Heart right ventricle (tissue), 16 donors: Measurements from ENCODE around the gene SLC25A38. TPM values are rescaled to one million over a fixed set of nuclear protein-coding genes. Genes with fewer than 3 reads are reported as not detected.
A peak's percentile ranks its signal among the peaks of the same experiment; 100 is the strongest.

ENCODE experiments used
- ATAC-seq, 8 donors: fragments of 200-7000 bp; cut with Tn5 transposase; one replicate each; pipeline ENCODE4 v1.9.1; 2020; ENCODE audit warnings: mild to moderate bottlenecking in 8 of 8, moderate library complexity in 8 of 8, moderate number of reproducible peaks in 1 of 8
- DNase-seq, 2 donors: peaks; one replicate each; pipeline ENCODE4 v3.0.0-alpha.2; 2020
- H3K27ac ChIP-seq, 10 donors: fragments of 200-600 bp; sonication (generic) in 2 of 10; one replicate each; pipeline versions ENCODE4 v1.5.0 to v1.8.0; 2020 to 2022; ENCODE audit warnings: mild to moderate bottlenecking in 3 of 10
- H3K27me3 ChIP-seq, 7 donors: fragments of 200-600 bp; one replicate each; pipeline ENCODE4 v1.8.0; 2021 to 2022; ENCODE audit warnings: mild to moderate bottlenecking in 2 of 7
- H3K36me3 ChIP-seq, 9 donors: fragments of 200-600 bp; sonication (generic) in 1 of 9; one replicate each; pipeline versions ENCODE4 v1.5.0 to v1.8.0; 2020 to 2022; ENCODE audit warnings: mild to moderate bottlenecking in 2 of 9
- H3K4me1 ChIP-seq, 9 donors: fragments of 200-600 bp; sonication (generic) in 1 of 9; one replicate each; pipeline versions ENCODE4 v1.5.0 to v1.8.0; 2020 to 2022; ENCODE audit warnings: mild to moderate bottlenecking in 4 of 9
- H3K4me3 ChIP-seq, 10 donors: fragments of 200-600 bp; sonication (generic) in 2 of 10; one replicate each; pipeline versions ENCODE4 v1.5.0 to v1.8.0; 2020 to 2022; ENCODE audit warnings: mild to moderate bottlenecking in 7 of 10, moderate library complexity in 2 of 10
- H3K9me3 ChIP-seq, 11 donors: fragments of 200-600 bp in 10 of 11; sonication (generic) in 2 of 11; one replicate each; pipeline versions ENCODE4 v1.5.0 to v1.8.0; 2013 to 2022; ENCODE audit warnings: mild to moderate bottlenecking in 2 of 11, control low read depth in 1 of 11, moderate library complexity in 1 of 11
- CTCF ChIP-seq, 9 donors: fragments of 200-600 bp; sonication (generic) in 2 of 9; IDR thresholded peaks; one replicate each; pipeline versions ENCODE4 v1.5.0 to v1.8.0; 2021 to 2022; ENCODE audit warnings: antibody characterized with exemption in 9 of 9, mild to moderate bottlenecking in 5 of 9, moderate library complexity in 1 of 9
- WGBS, 2 donors: extraction: QIAGEN DNeasy Blood & Tissue Kit; methylation state at CpG; one replicate each; pipeline ENCODE4 v1.1.7; 2013; ENCODE audit warnings: inconsistent platforms in 1 of 2; 5-methylcytosine and 5-hydroxymethylcytosine counted together
- intact Hi-C, 10 donors: fragments of 100-400 bp; cut with DNase I; formaldehyde crosslinking; loops; one replicate each; pipeline versions ENCODE4 v1.11.1 to v1.14.2; 2022
- polyA plus RNA-seq, 2 donors: library from polyadenylated mRNA; stranded (reverse); fragments of 200-250 nt; gene quantifications; one replicate each; pipeline ENCODE4 v1.2.3, GENCODE V29; 2013
- total RNA-seq, 10 donors: library from RNA; stranded (reverse); fragmentation: NEBNext Ultra II Directional in 3 of 10; extraction: Animal tissue kit (Norgen Biotek cat#: 25700) in 3 of 10; gene quantifications; one replicate each; pipeline versions ENCODE4 v1.2.1 to v1.2.4, GENCODE V29; 2021 to 2023
- donor health status: Arrhythmogenic right ventricular cardiomyopathy.
- donor health status: ischemic (EF 13 %, LVEDD 7.1; RV severe dilation, severe dysfunction).
- donor health status: healthy with polysubstance abuse.
- donor health status: DM: no; HTN: yes; CAD: no.
- donor health status: DM: no; HTN: no; CAD: no.
- donor health status: ischemic (EF 25% LVEDD 6.9; RV normal size, moderate dysfunction).
- donor health status: ischemic (EF 25% LVEDD 5.7; RV mildly dilated, moderate dysfunction).
- donor health status: healthy.
- donor health status: DM: yes; HTN: yes; CAD: no.
- donor health status: Ischemic cardiomyopathy.
- donor health status: ischemic (EF 35%, LVEDD 5.7; RV mildly dilated, moderate dysfunction).
- donor health status: nonischemic (EF 11% LVEDD 7.7; RV severe dilation, severe dysfunction).
- donor health status: DM: yes; HTN: yes; CAD: no.
- donor health status: PGD.
- donor health status: ischemic (EF 29% LVEDD 5.4; RV normal size, mild dysfunction).
- donor health status: nonischemic (EF 23%, LVEDD 6.1; RV moderate dilation, normal function).

Gene SLC25A38
- total and polyA plus RNA-seq, 12 donors, result 9.7 to 25.8 (median 19.2) TPM

DNA sequence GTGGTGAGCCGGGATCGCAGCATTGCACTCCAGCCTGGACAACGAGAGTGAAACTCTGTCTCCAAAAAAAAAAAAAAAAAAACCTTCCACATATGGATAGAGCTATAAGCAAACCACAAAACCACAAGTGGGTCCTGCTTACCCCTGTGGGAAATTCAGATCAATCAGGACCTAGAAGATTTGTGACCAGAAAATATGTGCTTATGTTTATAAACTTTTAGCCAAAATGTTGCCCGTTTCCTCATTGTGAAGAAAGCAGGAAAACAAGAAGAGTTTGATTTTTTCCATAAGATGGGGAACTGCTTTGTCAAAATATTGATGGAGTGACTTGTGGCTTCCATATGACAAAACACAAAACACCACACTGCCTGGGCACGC lies 3.4 kb upstream of the SLC25A38 start:
- H3K4me3 ChIP-seq, result no peak overlapping the region
- H3K27me3 ChIP-seq, result peaks cover 0 to 14% (median 0%) of the 10 kb centered on the region in 7 donors
- no peaks in the 10 kb centered on the region for H3K36me3 ChIP-seq
- 83 to 93% methylated on average over 5 of the region's 5 CpGs for WGBS, 2 donors
- no peaks in the 10 kb centered on the region for H3K9me3 ChIP-seq
- intact Hi-C loops, result loop anchor here in 3 of 10 donors (10.0 kb wide), 3 partner anchors 235 to 275 kb away; partner anchors contain the start of genes GORASP1 (in 1 of the 3) and TTC21A (in 1 of the 3)
- TF ChIP-seq CTCF (IDR thresholded peaks at IDR 0.05), result no peak
- ATAC-seq, result no peak
- H3K27ac ChIP-seq, result no peak overlapping the region
- DNase-seq, result no peak
- peaks cover 4 to 16% (median 12%) of the 10 kb centered on the region in 9 donors for H3K4me1 ChIP-seq

DNA sequence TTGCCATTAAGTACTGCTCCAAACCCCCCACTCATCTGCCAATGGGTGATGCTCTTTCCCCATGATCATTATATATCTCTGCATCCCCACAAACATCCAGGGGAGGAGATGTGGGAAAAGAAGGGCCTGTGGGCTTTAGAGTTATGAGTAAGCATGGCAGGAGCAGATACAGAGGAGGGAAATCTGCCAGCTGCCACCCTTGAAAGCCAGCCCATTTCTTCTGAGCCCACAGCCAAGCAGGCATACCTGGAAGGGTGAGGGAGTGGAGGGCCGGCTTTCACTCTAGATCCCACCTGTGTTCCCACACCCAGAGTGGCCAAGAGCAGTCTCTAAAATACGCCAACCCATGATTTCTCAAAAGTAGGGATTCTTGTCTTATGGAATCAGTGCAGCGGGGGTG lies 1.7 kb upstream of the SLC25A38 start:
- peaks cover 0 to 7% (median 0%) of the 10 kb centered on the region in 7 donors for H3K27me3 ChIP-seq
- H3K36me3 ChIP-seq, result no peaks in the 10 kb centered on the region
- no peak for ATAC-seq
- no peak for TF ChIP-seq CTCF (IDR thresholded peaks at IDR 0.05)
- no peaks in the 10 kb centered on the region for H3K9me3 ChIP-seq
- no peak overlapping the region for H3K27ac ChIP-seq
- peaks cover 4 to 30% (median 23%) of the 10 kb centered on the region in 9 donors for H3K4me1 ChIP-seq
- no peak for DNase-seq
- WGBS, 2 donors, result 96% methylated on average over 3 of the region's 3 CpGs
- intact Hi-C loops, result loop anchor here in 3 of 10 donors (10.0 kb wide), 3 partner anchors 237 to 277 kb away; partner anchors contain the start of genes GORASP1 (in 1 of the 3) and TTC21A (in 1 of the 3)
- H3K4me3 ChIP-seq, result no peak overlapping the region

GRCh38 chr3:39383881-39384664 lies 903 bp downstream of the SLC25A38 start:
- peaks cover 10 to 40% (median 23%) of the 10 kb centered on the region in 9 donors for H3K4me1 ChIP-seq
- H3K4me3 ChIP-seq, result peak overlapping the region; percentile 61 to 93 (median 80)
- DNase-seq (peak; percentile 95 to 97), ATAC-seq (peak; percentile 96 to 99 (median 98))
- H3K9me3 ChIP-seq, result no peaks in the 10 kb centered on the region
- WGBS, 2 donors, result 1% methylated on average over 63 to 66 of the region's 66 CpGs
- intact Hi-C loops, result loop anchor here in 4 of 10 donors (1.0 to 10.0 kb wide), 4 partner anchors 22 to 279 kb away; partner anchors contain the start of genes GORASP1 (in 1 of the 4), RPSA (in 1 of the 4) and TTC21A (in 1 of the 4)
- no peaks in the 10 kb centered on the region for H3K27me3 ChIP-seq
- peak overlapping the region; percentile 36 to 96 (median 89) for H3K27ac ChIP-seq
- peak in 6 of 9 donors; percentile 19 to 44 (median 34) for TF ChIP-seq CTCF (IDR thresholded peaks at IDR 0.05)
- H3K36me3 ChIP-seq, result peaks cover 0 to 1% (median 0%) of the 10 kb centered on the region in 9 donors

GRCh38 chr3:39384665-39385000 lies 1.5 kb downstream of the SLC25A38 start:
- intact Hi-C loops, result loop anchor here in 4 of 10 donors (1.0 to 10.0 kb wide), 4 partner anchors 22 to 280 kb away; partner anchors contain the start of genes GORASP1 (in 1 of the 4), RPSA (in 1 of the 4) and TTC21A (in 1 of the 4)
- whole genome bisulfite sequencing, 2 donors, result 75 to 76% methylated on average over 14 of the region's 14 CpGs
- H3K4me1 ChIP-seq, result peaks cover 10 to 41% (median 23%) of the 10 kb centered on the region in 9 donors

More at GRCh38 chr3:39384665-39385000, 1.5 kb downstream of the SLC25A38 start:
- Histone ChIP-seq H3K27me3 (no peaks in the 10 kb centered on the region), H3K4me3 (peak overlapping the region; percentile 61 to 93 (median 80)), H3K36me3 (peaks cover 0 to 7% (median 0%) of the 10 kb centered on the region in 9 donors), H3K27ac (peak overlapping the region in 8 of 10 donors; percentile 83 to 96 (median 91)), H3K9me3 (no peaks in the 10 kb centered on the region)
- TF ChIP-seq CTCF (IDR thresholded peaks at IDR 0.05), result no peak
- no peak for DNase-seq
- no peak for ATAC-seq
